ENCODE results near the gene CRTC2. TPM values are rescaled to one million over a fixed set of nuclear protein-coding genes. Genes with fewer than 3 reads are reported as not detected.

The CRTC2 gene
- total RNA-seq, 1 experiment from 2014 or later, result 45.7 TPM

- Histone ChIP-seq H4K20me1 (ENCODE audit: control insufficient read depth, insufficient read depth, insufficient read length) (no peaks in the 10 kb centered on the region), H3K56ac (ENCODE audit: insufficient read length, low read depth, low read length) (no peak overlapping the region), H2BK15ac (ENCODE audit: low read depth, low read length) (no peak overlapping the region), H3K9ac (ENCODE audit: extremely low read depth, insufficient read length, low read length) (peak overlapping the region; percentile 61), H3K27ac (ENCODE audit: insufficient read length, low read depth, low read length) (peak overlapping the region; percentile 82), H3K14ac (ENCODE audit: insufficient read depth, low read length) (no peak overlapping the region), H2BK20ac (ENCODE audit: low read depth, low read length, poor library complexity, severe bottlenecking) (no peak overlapping the region), H3K79me2 (ENCODE audit: insufficient read depth, low read length) (peaks cover 3% of the 10 kb centered on the region; the same call in 1 of the 2 replicates), H3T11ph (ENCODE audit: low read length) (no peak overlapping the region), H2AFZ (ENCODE audit: low read length) (no peak overlapping the region), H3K23ac (ENCODE audit: insufficient read length, low read depth, low read length) (no peak overlapping the region), H2AK5ac (ENCODE audit: insufficient read length, low read length) (no peak overlapping the region), H3K4me2 (ENCODE audit: insufficient read depth, insufficient read length, low read length) (peak overlapping the region; percentile 91), H3K4me1 (ENCODE audit: insufficient read depth, low read length) (no peaks in the 10 kb centered on the region), H3K79me1 (ENCODE audit: insufficient read depth, low read depth, low read length, poor library complexity, severe bottlenecking) (peaks cover 4% of the 10 kb centered on the region), H3K23me2 (ENCODE audit: insufficient read length, low read depth, low read length, poor library complexity, severe bottlenecking) (no peaks in the 10 kb centered on the region), H4K5ac (ENCODE audit: insufficient read length, low read depth, low read length) (no peak overlapping the region), H3K9me3 (ENCODE audit: control insufficient read depth, low read depth, low read length) (no peaks in the 10 kb centered on the region), H4K8ac (replicated peaks; ENCODE audit: insufficient read length, low read depth, low read length) (no peak overlapping the region), H3K27me3 (ENCODE audit: insufficient read depth, low read length) (no peaks in the 10 kb centered on the region), H2BK12ac (ENCODE audit: insufficient read length, low read depth, low read length) (no peak overlapping the region), H3K18ac (ENCODE audit: insufficient read length, low read depth, low read length) (no peak overlapping the region), H2BK5ac (ENCODE audit: insufficient read length, low read length) (no peak overlapping the region), H4K91ac (ENCODE audit: insufficient read length, low read depth, low read length) (no peak overlapping the region), H2BK120ac (ENCODE audit: low read depth, low read length, poor library complexity, severe bottlenecking) (no peak overlapping the region), H3K4ac (ENCODE audit: low read depth, low read length) (no peak overlapping the region)
- Mint-ChIP-seq H3K27ac (peak overlapping the region; percentile 99 to 100 (median 99); a peak in 6 of 7 replicates), H3K9me3 (peaks cover 0 to 3% of the 10 kb centered on the region in 2 experiments; a peak in 3 of 5 replicates), H3K27me3 (ENCODE audit: low read depth) (peaks cover 2% of the 10 kb centered on the region; the same call in 1 of the 2 replicates), H3K4me1 (peaks cover 15 to 18% of the 10 kb centered on the region in 2 experiments), H3K4me3 (peak overlapping the region; percentile 96 to 97), H3K36me3 (ENCODE audit: insufficient read depth in 1 of 3, low read depth in 3 of 3) (peaks cover 38 to 51% (median 49%) of the 10 kb centered on the region in 3 experiments)
- no peak for TF ChIP-seq CTCF (conservative IDR thresholded peaks at IDR 0.05)
- WGBS (ENCODE audit: extremely low coverage, insufficient read length, low lambda C conversion rate), result no CpG with 5 or more reads among the region's 2 CpGs
- no peak for DNase-seq
Observed at GRCh38 chr1:153991806-153992205, 33.4 kb upstream of the CRTC2 start.
